Parathyroid adenoma (tissue), 2 donors: Measurements from ENCODE around the gene SPTAN1.

Experiments
- H2AFZ ChIP-seq: fragments of 300-600 bp; sonication (generic); one replicate; pipeline ENCODE4 v1.7.0; 2017; ENCODE audit warnings: antibody characterized with exemption, mild to moderate bottlenecking
- H3K27ac ChIP-seq: fragments of 300-600 bp; sonication (generic); one replicate; pipeline ENCODE4 v1.7.0; 2017
- H3K27me3 ChIP-seq: fragments of 300-600 bp; sonication (generic); one replicate; pipeline ENCODE4 v1.7.0; 2017; ENCODE audit warnings: low read length; ENCODE audit not compliant: control insufficient read depth, insufficient read depth
- H3K36me3 ChIP-seq: fragments of 300-600 bp; sonication (generic); one replicate; pipeline ENCODE4 v1.7.0; 2017; ENCODE audit warnings: low read length; ENCODE audit not compliant: control insufficient read depth, insufficient read depth
- H3K4me1 ChIP-seq: fragments of 300-600 bp; sonication (generic); one replicate; pipeline ENCODE4 v1.7.0; 2017; ENCODE audit warnings: control low read depth
- H3K4me2 ChIP-seq: fragments of 300-600 bp; sonication (generic); one replicate; pipeline ENCODE4 v1.7.0; 2017; ENCODE audit warnings: low read length
- H3K4me3 ChIP-seq: fragments of 300-600 bp; sonication (generic); one replicate; pipeline ENCODE4 v1.7.0; 2017; ENCODE audit warnings: low read depth, low read length
- H3K79me2 ChIP-seq: fragments of 300-600 bp; sonication (generic); one replicate; pipeline ENCODE4 v1.7.0; 2017; ENCODE audit warnings: control low read depth
- H3K9ac ChIP-seq: fragments of 300-600 bp; sonication (generic); one replicate; pipeline ENCODE4 v1.7.0; 2017; ENCODE audit warnings: mild to moderate bottlenecking
- H3K9me3 ChIP-seq: fragments of 300-600 bp; sonication (generic); one replicate; pipeline ENCODE4 v1.7.0; 2017; ENCODE audit warnings: low read length; ENCODE audit not compliant: control insufficient read depth
- TF ChIP-seq, protein P1 (sequence below): fragments of 300-600 bp; sonication (generic); IDR thresholded peaks from one replicate; pipeline ENCODE4 v1.7.0; 2017; ENCODE audit warnings: antibody characterized with exemption, mild to moderate bottlenecking
- donor health status: primary hyperparathyroidism.

Gene SPTAN1

GRCh38 chr9:128556276-128556675 lies 3.9 kb downstream of the SPTAN1 start:
- Histone ChIP-seq H3K4me3 (no peak overlapping the region), H3K36me3 (no peaks in the 10 kb centered on the region), H3K9me3 (no peaks in the 10 kb centered on the region), H3K27me3 (no peaks in the 10 kb centered on the region), H3K27ac (no peak overlapping the region), H2AFZ (no peak overlapping the region), H3K4me2 (no peak overlapping the region), H3K4me1 (peaks cover 12% of the 10 kb centered on the region), H3K9ac (no peak overlapping the region), H3K79me2 (peaks cover 8% of the 10 kb centered on the region)
- TF ChIP-seq, protein P1, sequence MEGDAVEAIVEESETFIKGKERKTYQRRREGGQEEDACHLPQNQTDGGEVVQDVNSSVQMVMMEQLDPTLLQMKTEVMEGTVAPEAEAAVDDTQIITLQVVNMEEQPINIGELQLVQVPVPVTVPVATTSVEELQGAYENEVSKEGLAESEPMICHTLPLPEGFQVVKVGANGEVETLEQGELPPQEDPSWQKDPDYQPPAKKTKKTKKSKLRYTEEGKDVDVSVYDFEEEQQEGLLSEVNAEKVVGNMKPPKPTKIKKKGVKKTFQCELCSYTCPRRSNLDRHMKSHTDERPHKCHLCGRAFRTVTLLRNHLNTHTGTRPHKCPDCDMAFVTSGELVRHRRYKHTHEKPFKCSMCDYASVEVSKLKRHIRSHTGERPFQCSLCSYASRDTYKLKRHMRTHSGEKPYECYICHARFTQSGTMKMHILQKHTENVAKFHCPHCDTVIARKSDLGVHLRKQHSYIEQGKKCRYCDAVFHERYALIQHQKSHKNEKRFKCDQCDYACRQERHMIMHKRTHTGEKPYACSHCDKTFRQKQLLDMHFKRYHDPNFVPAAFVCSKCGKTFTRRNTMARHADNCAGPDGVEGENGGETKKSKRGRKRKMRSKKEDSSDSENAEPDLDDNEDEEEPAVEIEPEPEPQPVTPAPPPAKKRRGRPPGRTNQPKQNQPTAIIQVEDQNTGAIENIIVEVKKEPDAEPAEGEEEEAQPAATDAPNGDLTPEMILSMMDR, result no peak

DNA sequence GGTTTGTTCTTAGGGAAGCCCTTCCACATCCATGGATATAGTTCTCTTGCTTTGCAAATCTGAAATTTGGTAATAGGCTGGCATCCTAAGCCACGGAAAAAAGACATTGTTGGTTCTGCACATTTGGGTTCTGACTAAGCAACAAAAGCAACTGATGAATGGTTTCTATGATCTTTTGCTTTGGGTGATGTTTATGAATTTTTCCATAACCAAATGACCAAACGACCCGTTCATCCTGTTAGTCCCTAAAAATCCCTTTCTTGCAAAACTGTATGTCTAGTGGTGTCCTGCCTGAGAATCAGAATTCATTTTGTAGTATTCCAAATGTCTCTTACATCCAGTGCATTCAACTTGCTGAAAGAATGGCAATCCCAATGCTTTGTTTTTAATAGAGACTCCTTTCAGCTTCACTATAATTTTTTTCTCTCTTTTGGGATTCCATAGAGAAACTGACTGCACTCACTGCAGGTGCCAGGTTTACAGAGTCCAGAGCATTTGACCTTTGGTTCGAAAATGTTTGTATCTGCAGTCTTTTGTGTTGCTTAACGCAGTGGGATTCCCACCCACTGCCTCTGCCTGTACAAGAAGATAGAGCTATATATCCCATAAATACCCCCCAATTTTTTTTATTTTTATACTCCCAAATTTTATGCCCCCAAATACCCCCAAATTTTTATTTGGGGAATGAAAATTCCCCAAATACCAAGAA lies 4.7 kb downstream of the SPTAN1 start:
- TF ChIP-seq, protein P1, result no peak

DNA sequence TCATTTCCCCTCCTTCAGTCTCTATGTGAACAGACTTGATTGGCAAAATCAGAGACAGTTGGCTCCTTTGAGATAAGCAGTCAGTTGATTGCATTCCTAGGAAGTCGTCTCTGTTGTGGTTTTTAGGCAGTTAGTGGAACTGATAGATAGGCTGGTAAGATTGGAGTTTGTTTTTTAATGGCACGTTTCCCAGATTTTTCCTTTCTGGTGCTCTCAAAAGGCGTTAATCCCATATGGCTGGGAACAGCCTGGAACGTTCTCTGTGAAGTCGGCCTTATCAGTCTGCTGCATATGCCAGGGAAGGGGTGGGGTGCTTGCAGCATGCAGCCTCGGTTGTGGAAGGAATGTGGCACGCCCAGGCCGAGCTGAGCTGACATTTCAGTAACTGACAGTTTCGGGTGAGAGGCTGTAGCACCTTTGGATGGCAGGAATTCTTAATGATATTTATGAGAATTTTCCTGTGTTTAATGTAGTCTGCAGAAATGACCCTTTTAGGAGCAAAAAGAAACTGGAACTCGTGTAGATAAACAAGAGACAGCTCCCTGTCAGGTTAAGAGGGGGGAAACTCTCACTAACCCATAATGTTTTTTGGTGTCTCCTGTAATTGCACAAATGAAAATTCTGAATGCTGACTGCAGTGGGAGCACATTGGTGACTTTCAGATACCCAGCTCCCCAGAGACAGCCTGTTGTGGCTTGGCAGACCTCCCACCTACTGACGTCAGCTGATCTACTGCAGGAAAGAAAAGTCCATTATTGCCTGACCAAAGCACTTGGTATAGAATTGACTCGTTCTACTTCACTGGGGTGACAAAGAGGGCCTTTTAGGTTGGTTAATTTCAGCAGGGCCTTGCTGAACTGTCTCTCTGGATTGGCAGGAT lies 6.3 kb downstream of the SPTAN1 start:
- H3K9me3 ChIP-seq, result no peaks in the 10 kb centered on the region
- H3K4me2 ChIP-seq, result peak overlapping the region; percentile 19
- no peaks in the 10 kb centered on the region for H3K27me3 ChIP-seq
- TF ChIP-seq, protein P1, result no peak
- H3K4me3 ChIP-seq, result peak overlapping the region; percentile 30
- peak overlapping the region; percentile 56 for H3K27ac ChIP-seq
- no peak overlapping the region for H3K9ac ChIP-seq
- H3K79me2 ChIP-seq, result peaks cover 15% of the 10 kb centered on the region
- H2AFZ ChIP-seq, result no peak overlapping the region
- peaks cover 8% of the 10 kb centered on the region for H3K4me1 ChIP-seq
- H3K36me3 ChIP-seq, result no peaks in the 10 kb centered on the region

More for the DNA sequence above, 4.7 kb downstream of the SPTAN1 start:
- Histone ChIP-seq H3K79me2 (peaks cover 8% of the 10 kb centered on the region), H3K36me3 (no peaks in the 10 kb centered on the region), H3K27me3 (no peaks in the 10 kb centered on the region), H3K9me3 (no peaks in the 10 kb centered on the region), H3K9ac (no peak overlapping the region), H3K4me2 (no peak overlapping the region), H2AFZ (no peak overlapping the region), H3K4me1 (peaks cover 8% of the 10 kb centered on the region), H3K27ac (no peak overlapping the region), H3K4me3 (no peak overlapping the region)

GRCh38 chr9:128565578-128565977 lies 13.2 kb downstream of the SPTAN1 start:
- H3K4me3 ChIP-seq, result no peak overlapping the region
- no peaks in the 10 kb centered on the region for H3K9me3 ChIP-seq
- no peaks in the 10 kb centered on the region for H3K27me3 ChIP-seq
- H3K4me1 ChIP-seq, result no peaks in the 10 kb centered on the region
- H3K36me3 ChIP-seq, result no peaks in the 10 kb centered on the region
- no peak overlapping the region for H2AFZ ChIP-seq
- TF ChIP-seq, protein P1, result no peak
- H3K4me2 ChIP-seq, result no peak overlapping the region
- no peak overlapping the region for H3K9ac ChIP-seq
- H3K27ac ChIP-seq, result no peak overlapping the region
- peaks cover 12% of the 10 kb centered on the region for H3K79me2 ChIP-seq
